HG02610 (cell line): ENCODE measurements around the gene SAMSN1.
"Not testable (repeated sequence)": the region's sequence is repeated elsewhere in the genome, so short reads cannot be mapped to it uniquely, and the experiment has no call there.

Source experiments
- ATAC-seq: cut with Tn5 transposase; IDR thresholded peaks from one replicate; pipeline ENCODE4 v1.9.1; 2021; ENCODE audit warnings: mild to moderate bottlenecking, moderate library complexity; ENCODE audit not compliant: unreplicated experiment

SAMSN1 gene

GRCh38 chr21:14531757-14532316 is 14.3 kb downstream of the SAMSN1 start:
- no peak for ATAC-seq

GRCh38 chr21:14530592-14530991 is 15.5 kb downstream of the SAMSN1 start:
- ATAC-seq = no peak

GRCh38 chr21:14528815-14529214 is 17.3 kb downstream of the SAMSN1 start:
- ATAC-seq = no peak

GRCh38 chr21:14527696-14528652 is 18.1 kb downstream of the SAMSN1 start:
- no peak for ATAC-seq

- no peak for ATAC-seq
Observed at GRCh38 chr21:14526836-14527695, 19.0 kb downstream of the SAMSN1 start.

- ATAC-seq = no peak
Observed at GRCh38 chr21:14526199-14526598, 19.9 kb downstream of the SAMSN1 start.

GRCh38 chr21:14523234-14523633 is 22.9 kb downstream of the SAMSN1 start:
- peak; percentile 93 for ATAC-seq

- no peak for ATAC-seq
Observed at GRCh38 chr21:14522736-14523135, 23.4 kb downstream of the SAMSN1 start.

- no peak for ATAC-seq
Observed at GRCh38 chr21:14520535-14520934, 25.6 kb downstream of the SAMSN1 start.

GRCh38 chr21:14519000-14519399 is 27.1 kb downstream of the SAMSN1 start:
- ATAC-seq = no peak

- ATAC-seq = no peak
Observed at GRCh38 chr21:14513804-14514203, 32.3 kb downstream of the SAMSN1 start.

- ATAC-seq = not testable (repeated sequence)
Observed at GRCh38 chr21:14506859-14507457, 39.2 kb downstream of the SAMSN1 start.

GRCh38 chr21:14500873-14501272 is 45.2 kb downstream of the SAMSN1 start:
- ATAC-seq = no peak

GRCh38 chr21:14499316-14499715 is 46.8 kb downstream of the SAMSN1 start:
- no peak for ATAC-seq

- no peak for ATAC-seq
Observed at GRCh38 chr21:14497825-14498224, 48.3 kb downstream of the SAMSN1 start.

- ATAC-seq = no peak
Observed at GRCh38 chr21:14495075-14495474, 51.0 kb downstream of the SAMSN1 start.

- not testable (repeated sequence) for ATAC-seq
Observed at GRCh38 chr21:14494181-14494580, 51.9 kb downstream of the SAMSN1 start.

- no peak for ATAC-seq
Observed at GRCh38 chr21:14493731-14494130, 52.4 kb downstream of the SAMSN1 start.

GRCh38 chr21:14492931-14493330 is 53.2 kb downstream of the SAMSN1 start:
- ATAC-seq = no peak

GRCh38 chr21:14491269-14491681 is 54.8 kb downstream of the SAMSN1 start:
- ATAC-seq = no peak

GRCh38 chr21:14488672-14489204 is 57.4 kb downstream of the SAMSN1 start:
- ATAC-seq = no peak
